A549 treated with DMSO at 1 μM for 4 hours (cell line): Measurements from ENCODE around the gene PHF1. TPM values are rescaled to one million over a fixed set of nuclear protein-coding genes. Genes with fewer than 3 reads are reported as not detected.

ENCODE experiments used
- total RNA-seq: library from RNA; stranded (reverse); fragments of 200-300 nt; extraction: Qiagen RNA extraction; gene quantifications from 5 replicates; pipeline ENCODE4 v1.2.3, GENCODE V29; 2022; ENCODE audit warnings: low read depth

The PHF1 gene
- total RNA-seq, result 18.0 to 19.4 TPM (median 18.5 TPM) in 5 replicates

DNA sequence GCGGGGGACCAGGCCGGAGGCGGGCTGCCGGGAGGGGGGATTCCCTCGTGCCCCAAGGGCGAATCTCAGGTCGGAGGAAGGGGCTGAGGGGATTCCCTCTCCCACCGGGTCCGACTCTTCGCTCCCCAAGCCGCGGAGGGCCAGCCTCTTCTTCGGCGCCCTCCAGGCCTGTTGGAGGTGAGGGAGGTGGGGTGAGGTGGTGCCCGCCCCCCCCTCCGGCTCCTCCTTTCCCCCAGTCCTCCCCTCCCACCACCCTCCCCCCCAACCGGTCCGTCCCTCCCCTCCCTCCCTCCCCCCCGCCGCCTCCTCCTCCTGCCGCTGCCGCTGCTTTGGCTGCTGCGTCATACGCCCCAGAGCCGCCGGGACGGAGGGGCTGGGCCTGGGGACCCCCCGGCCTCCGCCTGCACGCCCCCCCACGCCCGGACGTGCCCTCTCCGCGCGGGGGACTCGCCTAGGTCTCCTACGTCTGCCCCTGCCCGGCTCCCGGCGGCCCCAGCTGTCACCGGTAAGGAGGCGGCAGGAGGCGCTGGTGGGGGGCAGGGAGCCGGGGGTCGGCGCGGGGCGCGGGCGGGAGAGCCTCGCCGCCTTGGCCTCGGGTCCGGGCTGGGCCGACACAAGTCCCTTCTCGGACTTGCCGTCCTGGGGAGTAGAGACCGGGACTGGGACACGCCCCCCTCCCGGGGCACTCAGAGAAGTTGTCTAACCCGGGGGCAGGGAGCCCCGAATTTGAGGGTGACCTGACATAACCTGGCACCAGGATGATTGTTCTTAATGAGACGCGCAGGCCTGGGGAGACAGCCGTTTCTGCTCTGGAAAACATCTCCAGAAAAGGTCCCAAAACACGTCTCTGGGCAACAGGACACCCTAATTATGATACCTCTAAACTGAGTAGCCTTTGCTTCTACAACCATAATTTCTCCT lies at the start of gene PHF1:
TSS of gene PHF1 (plus strand) at position 304 of the 921 bp plus-strand sequence. CDS start 1,250 bp downstream, outside the sequence.

DNA sequence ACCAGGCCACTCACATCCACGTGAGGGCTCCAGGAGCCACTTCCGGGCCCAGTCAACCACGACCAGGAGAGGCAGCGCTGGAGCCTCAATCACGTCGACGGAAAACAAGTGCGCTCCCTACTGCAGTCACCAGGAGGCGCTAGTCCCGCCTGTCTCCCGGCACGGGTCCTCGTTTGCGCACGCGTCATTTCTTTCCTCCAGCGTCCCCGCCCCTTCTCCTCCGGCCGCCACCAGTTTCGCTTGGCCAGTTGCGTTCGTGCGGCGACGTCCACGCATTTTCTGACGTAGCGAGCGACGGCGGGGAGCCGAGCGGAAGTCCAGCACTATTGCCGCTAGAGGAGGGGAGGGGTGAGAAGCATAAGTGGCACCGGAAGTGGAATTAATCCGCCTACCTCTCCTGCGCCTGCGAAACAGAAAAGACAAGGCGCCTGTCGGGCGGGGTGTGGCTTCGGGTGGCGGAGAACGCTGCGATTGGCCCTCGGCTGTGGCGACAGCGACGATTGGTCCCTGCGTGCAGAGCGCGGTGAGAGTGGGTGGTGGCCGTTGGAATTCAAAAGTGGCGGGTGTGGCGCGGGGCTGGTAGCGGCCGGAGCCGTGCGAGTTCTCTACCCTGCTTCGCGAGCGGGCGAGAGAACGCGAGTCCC lies 19.4 kb upstream of the PHF1 start, which contains the start of gene KIFC1:
TSS of gene KIFC1 (plus strand) at position 546 of the 644 bp plus-strand sequence. CDS start 163 bp downstream, outside the sequence.

DNA sequence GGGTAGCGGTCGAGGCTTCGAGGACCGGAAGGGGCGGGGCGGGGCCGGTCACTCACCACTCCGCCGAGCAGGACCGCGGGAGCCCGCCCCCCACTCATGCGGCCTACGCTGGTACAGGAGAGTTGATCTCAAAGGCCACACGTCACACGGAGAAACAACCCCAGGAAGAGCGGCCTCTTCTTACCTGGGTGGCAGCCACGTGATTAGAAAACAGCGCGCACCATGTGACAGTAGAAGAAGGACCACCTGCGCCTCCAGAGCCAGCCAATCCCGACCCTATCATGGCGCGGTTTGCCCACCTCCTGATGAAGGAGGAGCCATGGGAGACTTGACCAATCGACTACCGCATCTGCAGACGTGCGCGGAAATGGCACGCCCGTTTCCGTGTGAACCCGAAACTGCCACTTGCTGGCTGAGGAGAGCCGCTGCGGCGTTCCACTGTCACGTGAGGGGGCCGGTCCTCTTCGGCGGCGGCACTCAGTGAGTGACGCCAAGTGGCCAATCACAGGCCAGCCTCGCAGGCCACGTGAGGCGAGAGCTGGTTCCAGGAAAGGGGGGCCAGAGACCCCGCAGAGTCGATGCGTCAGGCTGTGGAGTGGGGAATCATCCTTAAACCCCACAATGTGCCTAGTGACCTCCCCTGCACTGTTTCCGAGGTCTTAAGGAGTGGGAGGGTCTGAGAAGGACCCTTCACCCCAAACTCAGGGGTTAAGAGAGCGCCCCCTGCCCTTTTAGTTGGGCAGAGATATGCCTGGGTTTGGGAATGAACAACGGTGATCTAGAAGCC lies 7.3 kb downstream of the PHF1 start, which contains the start of gene CUTA:
TSS of gene CUTA (minus strand) at position 205 of the 787 bp plus-strand sequence. CDS start at position 98, 107 bp downstream.

DNA sequence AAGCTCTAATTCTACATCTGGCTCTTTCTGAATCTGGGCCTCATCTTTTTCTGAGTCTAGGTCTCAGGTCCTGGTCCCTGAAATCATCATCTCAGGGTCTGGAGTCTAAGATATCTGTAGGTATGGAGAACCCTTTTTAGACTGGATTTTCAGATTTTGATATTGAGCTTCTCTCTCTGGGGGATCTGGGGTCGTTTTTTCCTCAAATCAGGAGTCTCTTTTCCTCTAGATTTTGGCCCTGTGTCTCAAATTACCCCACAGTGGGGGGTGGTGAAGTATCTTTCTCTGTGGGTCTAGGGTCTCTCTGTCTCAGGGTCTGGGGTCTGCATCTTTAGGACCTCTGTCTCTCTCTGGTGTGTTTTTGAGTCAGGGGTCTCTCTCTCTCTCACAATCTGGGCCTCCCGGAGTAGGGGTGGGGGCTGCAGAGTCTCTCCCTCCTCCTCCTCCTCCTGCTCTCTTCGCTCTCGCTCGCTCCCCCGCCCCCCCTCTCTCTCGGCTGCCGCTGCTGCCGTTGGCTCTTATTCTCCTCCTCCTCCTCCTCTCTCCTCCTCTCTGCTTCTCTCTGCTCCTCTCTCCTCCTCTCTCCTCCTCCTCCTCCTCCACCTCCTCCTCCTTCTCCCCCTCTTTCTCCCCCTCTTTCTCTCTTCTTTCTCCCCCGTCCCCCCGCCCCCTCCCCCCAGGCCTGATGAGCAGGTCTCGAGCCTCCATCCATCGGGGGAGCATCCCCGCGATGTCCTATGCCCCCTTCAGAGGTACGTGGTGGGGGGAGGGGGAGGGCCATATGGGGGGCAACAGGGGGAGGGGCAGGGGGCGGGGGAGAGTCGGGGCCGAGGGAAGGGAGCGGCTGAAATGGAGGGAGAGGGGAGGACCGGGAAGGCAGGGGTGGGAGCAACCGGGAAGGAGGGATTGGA lies 9.0 kb downstream of the PHF1 start, which contains the start of gene SYNGAP1:
TSS of gene SYNGAP1 (plus strand) at position 486 of the 911 bp plus-strand sequence. CDS start at position 686, 200 bp downstream.

DNA sequence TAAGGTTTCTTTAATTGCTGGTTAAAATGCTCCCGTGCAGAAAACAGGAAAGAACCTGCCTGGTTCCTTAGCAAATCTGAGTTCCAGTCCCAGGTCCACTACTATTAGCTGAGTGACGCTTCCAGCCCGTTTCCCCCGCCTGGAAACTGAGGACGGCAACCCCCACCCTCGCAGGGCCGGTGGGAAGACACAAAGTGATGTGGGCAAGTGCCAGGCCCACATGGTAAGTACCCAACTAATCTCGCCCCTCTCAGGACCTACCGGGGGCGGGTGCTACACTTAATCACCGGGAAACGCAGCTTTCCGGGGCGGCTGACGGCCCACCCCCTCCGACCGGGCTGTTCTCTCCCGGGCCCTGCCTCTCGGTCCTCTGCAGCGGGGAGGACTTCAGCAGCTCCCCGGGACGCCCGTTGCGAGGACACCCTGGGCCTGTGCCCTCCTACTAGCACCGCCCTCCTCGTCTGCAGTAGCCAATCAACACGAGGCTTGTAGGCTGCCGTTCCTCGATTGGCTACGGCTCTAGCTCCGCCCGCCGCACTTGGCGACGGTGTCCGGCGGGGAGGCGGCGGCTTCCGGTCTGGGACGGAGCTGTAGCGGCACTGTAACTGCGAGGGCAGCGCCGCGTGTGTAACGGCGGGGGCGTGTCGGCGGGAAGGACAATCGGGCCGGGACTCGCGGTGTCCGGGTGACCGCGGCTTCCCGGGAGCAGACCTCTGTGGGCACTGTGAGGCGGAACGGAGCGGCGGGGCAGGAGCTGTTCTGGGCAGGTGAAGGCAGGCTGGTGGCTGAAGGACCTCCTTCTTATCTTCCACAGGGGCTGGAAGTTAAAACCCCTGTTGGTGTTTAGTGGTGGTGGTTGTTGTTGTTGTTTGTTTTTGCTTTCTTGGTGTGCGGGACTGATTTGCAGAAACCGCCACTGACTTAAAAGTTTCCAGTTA lies 43.5 kb downstream of the PHF1 start, which contains the start of gene ZBTB9:
TSS of gene ZBTB9 (plus strand) at position 568 of the 938 bp plus-strand sequence. CDS start 525 bp downstream, outside the sequence.

Other genes starting within 250 kb of the PHF1 start
- 0.72 to 1.3 TPM (median 0.89 TPM) in 5 replicates for gene COL11A2, start 218.5 kb upstream of the PHF1 start, total RNA-seq
- gene RXRB, start 210.3 kb upstream of the PHF1 start, total RNA-seq, result 15.3 to 22.5 TPM (median 21.5 TPM) in 5 replicates
- 107 to 124 TPM (median 114 TPM) in 5 replicates for gene SLC39A7, start 210.1 kb upstream of the PHF1 start, total RNA-seq
- 13.1 to 16.0 TPM (median 14.4 TPM) in 5 replicates for gene HSD17B8, start 206.4 kb upstream of the PHF1 start, total RNA-seq
- gene RING1, start 202.5 kb upstream of the PHF1 start, total RNA-seq, result 20.4 to 27.4 TPM (median 26.6 TPM) in 5 replicates
- gene VPS52, start 139.1 kb upstream of the PHF1 start, total RNA-seq, result 15.2 to 19.0 TPM (median 18.3 TPM) in 5 replicates
- gene RPS18, start 138.9 kb upstream of the PHF1 start, total RNA-seq, result 2,439 to 2,832 TPM (median 2,552 TPM) in 5 replicates
- gene B3GALT4, start 133.9 kb upstream of the PHF1 start, total RNA-seq, result 0.48 to 0.70 TPM (median 0.67 TPM) in 5 replicates
- 53.1 to 58.4 TPM (median 55.3 TPM) in 5 replicates for gene WDR46, start 121.8 kb upstream of the PHF1 start, total RNA-seq
- 98.0 to 119 TPM (median 106 TPM) in 5 replicates for gene PFDN6, start 121.4 kb upstream of the PHF1 start, total RNA-seq
- 13.2 to 15.1 TPM (median 13.8 TPM) in 5 replicates for gene RGL2, start 112.1 kb upstream of the PHF1 start, total RNA-seq
- 40.3 to 49.1 TPM (median 44.2 TPM) in 5 replicates for gene TAPBP, start 96.9 kb upstream of the PHF1 start, total RNA-seq
- 3.3 to 4.9 TPM (median 3.9 TPM) in 5 replicates for gene ZBTB22, start 93.3 kb upstream of the PHF1 start, total RNA-seq
- gene DAXX, start 88.1 kb upstream of the PHF1 start, total RNA-seq, result 36.9 to 41.1 TPM (median 39.0 TPM) in 5 replicates
- 38.1 to 49.0 TPM (median 43.7 TPM) in 5 replicates for gene KIFC1, start 19.2 kb upstream of the PHF1 start, total RNA-seq
- 183 to 231 TPM (median 202 TPM) in 5 replicates for gene CUTA, start 7.1 kb downstream of the PHF1 start, total RNA-seq
- gene SYNGAP1, start 9.1 kb downstream of the PHF1 start, total RNA-seq, result 4.2 to 7.9 TPM (median 5.1 TPM) in 5 replicates
- 12.0 to 12.6 TPM (median 12.4 TPM) in 5 replicates for gene ZBTB9, start 43.6 kb downstream of the PHF1 start, total RNA-seq
- gene BAK1, start 169.3 kb downstream of the PHF1 start, total RNA-seq, result 34.9 to 41.5 TPM (median 39.1 TPM) in 5 replicates
- 32.9 to 45.8 TPM (median 41.0 TPM) in 5 replicates for gene ITPR3, start 210.3 kb downstream of the PHF1 start, total RNA-seq